Hematopoietic multipotent progenitor cell treated with erythropoietin and hydrocortisone succinate and interleukin-3 and kit ligand, for 15 days (in vitro differentiated cells): ENCODE data around the gene MACF1.

Experiments used
- DNase-seq: peaks from one replicate; pipeline ENCODE4 v3.0.0-alpha.2; 2015; ENCODE audit warnings: low spot score

MACF1 gene

DNA sequence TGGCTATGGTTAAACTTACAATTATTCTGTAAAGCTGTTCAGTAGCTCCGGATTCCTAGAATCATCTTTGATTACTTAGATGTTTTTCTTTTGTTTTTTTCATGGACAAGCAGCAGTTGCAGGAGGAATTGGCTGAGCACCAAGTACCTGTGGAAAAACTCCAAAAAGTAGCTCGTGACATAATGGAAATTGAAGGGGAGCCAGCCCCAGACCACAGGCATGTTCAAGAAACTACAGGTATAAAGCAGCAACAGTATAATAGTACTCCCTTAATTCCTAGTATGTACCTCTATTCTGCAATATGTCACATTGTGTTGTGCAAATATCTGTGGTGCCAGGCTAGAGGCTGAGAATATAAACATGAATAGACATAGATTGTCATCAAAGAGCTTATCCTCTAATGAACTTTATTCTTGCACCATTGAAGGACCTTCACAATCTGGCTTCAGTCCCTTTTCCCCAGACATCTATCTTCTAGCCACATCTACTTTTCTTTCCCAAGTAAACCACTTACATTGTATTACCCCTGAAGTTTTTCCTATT is 154.6 kb downstream of the MACF1 start:
- DNase-seq = no peak

DNA sequence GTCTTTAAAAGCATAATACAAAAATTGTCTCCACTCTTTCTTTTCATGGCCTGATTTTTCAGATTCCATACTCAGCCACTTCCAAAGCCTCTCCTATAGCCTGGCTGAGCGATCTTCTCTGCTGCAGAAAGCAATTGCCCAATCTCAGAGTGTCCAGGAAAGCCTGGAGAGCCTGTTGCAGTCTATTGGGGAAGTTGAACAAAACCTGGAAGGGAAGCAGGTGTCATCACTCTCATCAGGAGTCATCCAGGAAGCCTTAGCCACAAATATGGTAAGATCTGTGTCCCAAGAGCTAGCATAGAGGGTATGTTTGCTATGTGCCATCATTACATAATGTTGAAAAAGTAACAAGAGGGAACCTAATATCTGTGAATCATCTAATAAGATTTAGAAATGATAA is 156.2 kb downstream of the MACF1 start:
- DNase-seq = no peak

GRCh38 chr1:39361446-39361845 is 157.0 kb downstream of the MACF1 start:
- no peak for DNase-seq

DNA sequence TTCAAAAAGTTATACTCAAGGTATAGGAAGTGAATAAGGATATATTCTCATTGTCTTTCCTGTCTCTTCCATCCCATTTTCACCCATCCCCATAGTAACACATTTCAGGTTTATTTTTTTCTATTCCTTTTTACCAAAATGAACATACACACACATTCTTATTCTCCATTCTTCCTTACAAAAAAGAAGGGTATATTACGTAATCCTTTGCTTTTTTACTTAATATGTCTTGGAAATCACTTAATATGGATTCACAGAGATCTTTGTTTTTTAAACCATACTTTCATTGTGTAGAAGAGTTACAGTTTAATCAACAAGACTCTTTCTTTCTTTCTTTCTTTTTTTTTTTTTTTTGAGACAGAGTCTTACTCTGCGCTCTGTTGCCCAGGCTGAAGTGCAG is 158.8 kb downstream of the MACF1 start:
- no peak for DNase-seq

DNA sequence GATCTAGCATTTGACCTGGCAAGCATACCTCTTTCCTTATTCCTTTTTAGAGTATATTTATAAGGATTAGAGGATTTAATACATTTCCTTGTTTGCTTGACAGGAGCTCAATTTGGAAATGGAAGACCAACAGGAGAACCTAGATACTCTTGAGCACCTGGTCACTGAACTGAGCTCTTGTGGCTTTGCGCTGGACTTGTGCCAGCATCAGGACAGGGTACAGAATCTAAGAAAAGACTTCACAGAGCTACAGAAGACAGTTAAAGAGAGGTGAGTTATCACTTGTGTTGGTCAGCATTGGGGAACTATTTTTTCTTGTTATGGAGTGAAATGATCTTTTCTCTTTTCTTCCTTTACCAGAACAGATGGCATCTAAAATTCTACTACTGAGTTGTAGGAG is 163.6 kb downstream of the MACF1 start:
- DNase-seq = no peak

- DNase-seq = no peak
Observed at GRCh38 chr1:39369565-39369964, 165.1 kb downstream of the MACF1 start.

DNA sequence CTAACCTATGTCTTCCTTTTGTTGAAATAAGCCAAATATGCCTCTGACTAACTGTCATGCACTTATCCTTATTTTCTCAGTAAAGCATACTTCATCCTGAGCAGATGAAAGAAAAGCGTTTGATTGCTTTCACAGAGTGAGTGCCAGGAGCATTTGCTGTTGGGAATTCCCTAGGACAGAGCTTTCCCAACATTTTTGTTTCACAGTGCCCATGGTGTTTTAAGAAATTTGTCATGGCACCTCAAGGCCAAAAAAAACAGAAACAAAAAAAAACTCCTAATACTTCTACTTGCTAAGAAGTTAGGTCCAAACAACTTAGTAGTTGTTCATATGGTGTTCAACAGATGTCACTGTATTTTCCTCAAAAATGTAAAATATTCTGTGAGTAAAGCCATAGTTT is 166.1 kb downstream of the MACF1 start:
- no peak for DNase-seq

- DNase-seq = no peak
Observed at GRCh38 chr1:39372105-39372504, 167.6 kb downstream of the MACF1 start.

- DNase-seq = no peak
Observed at GRCh38 chr1:39376656-39377055, 172.2 kb downstream of the MACF1 start.

DNA sequence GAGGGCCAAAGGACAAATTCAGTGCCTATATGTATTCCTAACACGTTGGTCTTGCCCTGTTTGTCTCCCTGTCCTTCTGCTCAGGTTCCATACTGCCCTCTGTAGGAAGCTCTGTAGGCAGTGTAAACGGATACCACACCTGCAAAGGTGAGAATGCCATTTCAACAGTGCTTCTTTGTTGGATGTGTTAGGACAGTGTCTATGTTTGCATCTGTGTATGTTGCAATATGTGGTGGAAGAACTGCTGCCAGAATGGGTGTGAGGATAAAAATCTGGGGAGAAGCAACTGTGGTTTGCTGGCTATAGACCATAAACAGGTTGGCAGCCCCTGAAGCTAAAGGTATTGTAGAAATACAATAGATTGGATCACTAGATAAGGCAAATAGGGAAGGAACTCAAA is 173.9 kb downstream of the MACF1 start:
- no peak for DNase-seq

DNA sequence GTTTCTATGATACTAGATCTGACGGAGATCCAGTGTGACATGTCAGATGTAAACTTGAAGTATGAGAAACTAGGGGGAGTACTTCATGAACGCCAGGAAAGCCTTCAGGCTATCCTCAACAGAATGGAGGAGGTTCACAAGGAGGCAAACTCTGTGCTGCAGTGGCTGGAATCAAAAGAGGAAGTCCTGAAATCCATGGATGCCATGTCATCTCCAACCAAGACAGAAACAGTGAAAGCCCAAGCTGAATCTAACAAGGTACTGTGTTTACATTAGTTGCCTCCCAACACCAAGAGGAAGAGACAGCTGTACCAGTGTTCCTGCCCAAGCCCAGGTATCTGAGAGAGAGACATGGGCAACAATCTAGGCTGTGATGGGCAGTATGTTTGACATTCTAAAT is 174.7 kb downstream of the MACF1 start:
- no peak for DNase-seq

DNA sequence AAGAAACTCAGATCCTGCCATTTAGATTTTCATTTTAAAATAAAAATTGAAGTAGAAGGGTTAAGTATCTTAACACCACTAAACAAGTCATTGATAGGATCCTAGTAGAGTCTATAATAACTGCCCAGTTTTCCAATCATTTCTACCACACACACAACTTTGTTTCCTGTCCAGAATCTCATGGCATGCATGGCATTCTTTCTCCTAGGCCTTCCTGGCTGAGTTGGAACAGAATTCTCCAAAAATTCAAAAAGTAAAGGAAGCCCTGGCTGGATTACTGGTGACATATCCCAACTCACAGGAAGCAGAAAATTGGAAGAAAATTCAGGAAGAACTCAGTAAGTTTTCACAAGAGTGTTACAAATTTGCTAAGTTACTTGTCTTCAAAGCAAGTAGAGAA is 175.5 kb downstream of the MACF1 start:
- DNase-seq = no peak

DNA sequence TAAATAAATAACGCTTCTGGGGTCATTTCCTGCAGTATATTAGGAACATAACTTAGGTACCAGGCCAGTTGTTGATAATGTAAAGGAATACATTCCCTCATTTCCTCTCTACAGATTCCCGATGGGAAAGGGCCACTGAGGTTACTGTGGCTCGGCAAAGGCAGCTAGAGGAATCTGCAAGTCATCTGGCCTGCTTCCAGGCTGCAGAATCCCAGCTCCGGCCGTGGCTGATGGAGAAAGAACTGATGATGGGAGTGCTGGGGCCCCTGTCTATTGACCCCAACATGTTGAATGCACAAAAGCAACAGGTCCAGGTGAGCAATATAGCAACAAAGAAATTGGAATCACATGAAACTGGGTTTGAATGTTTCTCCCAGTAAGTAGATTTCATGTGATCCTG is 177.3 kb downstream of the MACF1 start:
- DNase-seq = no peak

- DNase-seq = no peak
Observed at GRCh38 chr1:39384305-39384704, 179.8 kb downstream of the MACF1 start.

- DNase-seq = no peak
Observed at GRCh38 chr1:39385067-39385988, 180.8 kb downstream of the MACF1 start.

GRCh38 chr1:39386997-39387396 is 182.5 kb downstream of the MACF1 start:
- DNase-seq = no peak

- no peak for DNase-seq
Observed at GRCh38 chr1:39387452-39387851, 183.0 kb downstream of the MACF1 start.

GRCh38 chr1:39391691-39392679 is 187.5 kb downstream of the MACF1 start:
- DNase-seq = no peak

DNA sequence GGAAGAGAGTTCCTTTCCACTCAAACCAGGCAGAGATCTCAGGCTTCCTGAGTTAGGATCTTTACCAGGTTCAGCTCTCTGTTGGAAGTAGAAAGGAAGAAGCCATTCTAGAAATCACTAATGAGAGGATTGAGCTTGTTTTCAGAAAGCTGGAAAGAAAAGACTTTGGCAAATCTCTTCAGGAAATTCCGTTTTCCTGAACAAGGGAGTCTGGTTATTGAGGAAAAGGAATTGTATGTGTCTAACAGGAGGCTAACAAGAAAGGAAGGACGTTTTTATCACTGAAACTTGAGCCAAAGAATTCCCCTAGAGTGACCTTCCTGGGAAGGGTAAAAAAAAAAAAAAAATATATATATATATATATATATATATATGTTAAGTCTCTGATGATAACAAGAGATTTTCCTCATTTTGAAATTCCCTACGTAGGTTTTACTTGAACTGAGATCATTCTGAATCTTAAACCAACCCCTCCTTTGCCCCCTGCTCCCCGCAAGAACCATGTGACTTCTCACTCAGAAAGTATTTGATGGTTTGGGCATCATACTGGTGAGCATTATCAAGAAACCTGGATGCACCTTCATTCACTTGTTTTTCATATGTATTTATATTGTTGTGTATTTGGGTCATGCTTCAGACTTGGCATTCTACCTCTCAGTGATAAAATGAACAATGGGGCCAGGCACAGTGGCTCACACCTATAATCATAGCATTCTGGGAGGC is 188.5 kb downstream of the MACF1 start:
- no peak for DNase-seq

DNA sequence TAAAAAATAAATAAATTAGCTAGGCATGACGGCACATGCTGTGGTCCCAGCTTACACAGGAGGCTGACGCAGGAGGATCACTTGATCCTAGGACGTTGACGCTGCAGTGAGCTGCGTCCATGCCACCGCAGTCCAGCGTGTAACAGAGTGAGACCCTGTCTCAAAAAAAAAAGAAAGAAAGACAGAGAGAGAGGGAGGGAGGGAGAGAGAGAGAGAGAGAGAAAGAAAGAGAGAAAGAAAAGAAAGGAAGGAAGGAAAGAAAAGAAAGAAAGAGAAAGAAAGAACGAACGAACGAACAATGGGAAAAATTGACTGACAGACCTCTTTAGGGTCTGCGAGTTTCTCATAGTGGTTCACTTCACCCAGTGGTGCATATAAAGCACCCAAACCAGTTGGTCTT is 189.2 kb downstream of the MACF1 start:
- no peak for DNase-seq

- no peak for DNase-seq
Observed at GRCh38 chr1:39394059-39394458, 189.6 kb downstream of the MACF1 start.

DNA sequence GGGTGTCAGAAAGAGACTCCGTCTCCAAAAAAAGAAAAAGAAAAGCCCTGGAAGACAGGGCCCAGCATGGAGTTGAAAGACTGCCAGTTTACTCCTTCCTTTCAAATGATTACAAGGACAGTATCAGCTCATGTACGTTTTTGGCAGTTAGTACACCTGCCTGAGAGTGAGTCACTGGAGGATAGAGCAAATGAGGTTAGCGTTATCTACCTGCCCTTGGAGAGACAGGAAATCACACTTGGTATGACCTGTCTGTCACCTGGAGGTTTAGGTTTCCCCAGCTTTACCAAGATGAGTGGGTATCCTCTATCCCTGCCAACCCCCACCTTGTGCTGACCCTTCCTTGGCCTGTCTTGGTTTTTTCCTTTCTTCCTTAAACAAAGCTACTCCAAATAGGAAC is 190.1 kb downstream of the MACF1 start:
- no peak for DNase-seq
